GM12801 (cell line): ENCODE measurements around the gene C9orf153.

Source experiments
- TF ChIP-seq, protein P1 (sequence below): IDR thresholded peaks from one replicate; pipeline ENCODE4 v1.5.1; 2011; ENCODE audit warnings: control low read depth; ENCODE audit not compliant: insufficient read length; ENCODE audit errors: extremely low read depth

The C9orf153 gene

GRCh38 chr9:86175743-86176456 lies 83.6 kb downstream of the C9orf153 start:
- TF ChIP-seq, protein P1, sequence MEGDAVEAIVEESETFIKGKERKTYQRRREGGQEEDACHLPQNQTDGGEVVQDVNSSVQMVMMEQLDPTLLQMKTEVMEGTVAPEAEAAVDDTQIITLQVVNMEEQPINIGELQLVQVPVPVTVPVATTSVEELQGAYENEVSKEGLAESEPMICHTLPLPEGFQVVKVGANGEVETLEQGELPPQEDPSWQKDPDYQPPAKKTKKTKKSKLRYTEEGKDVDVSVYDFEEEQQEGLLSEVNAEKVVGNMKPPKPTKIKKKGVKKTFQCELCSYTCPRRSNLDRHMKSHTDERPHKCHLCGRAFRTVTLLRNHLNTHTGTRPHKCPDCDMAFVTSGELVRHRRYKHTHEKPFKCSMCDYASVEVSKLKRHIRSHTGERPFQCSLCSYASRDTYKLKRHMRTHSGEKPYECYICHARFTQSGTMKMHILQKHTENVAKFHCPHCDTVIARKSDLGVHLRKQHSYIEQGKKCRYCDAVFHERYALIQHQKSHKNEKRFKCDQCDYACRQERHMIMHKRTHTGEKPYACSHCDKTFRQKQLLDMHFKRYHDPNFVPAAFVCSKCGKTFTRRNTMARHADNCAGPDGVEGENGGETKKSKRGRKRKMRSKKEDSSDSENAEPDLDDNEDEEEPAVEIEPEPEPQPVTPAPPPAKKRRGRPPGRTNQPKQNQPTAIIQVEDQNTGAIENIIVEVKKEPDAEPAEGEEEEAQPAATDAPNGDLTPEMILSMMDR = no peak

GRCh38 chr9:86175223-86175622 lies 84.2 kb downstream of the C9orf153 start:
- TF ChIP-seq, protein P1 = no peak
